GM12874 (cell line): ENCODE data around the gene ESYT3.

Source experiments
- CTCF ChIP-seq: IDR thresholded peaks from 2 replicates; pipeline ENCODE4 v1.5.1; 2011; ENCODE audit warnings: low read depth, mild to moderate bottlenecking, control low read depth, low read length, moderate library complexity; ENCODE audit not compliant: insufficient read depth

The ESYT3 gene

GRCh38 chr3:138401834-138402233 is 32.6 kb upstream of the ESYT3 start:
- no peak for TF ChIP-seq CTCF

GRCh38 chr3:138404121-138404520 is 30.3 kb upstream of the ESYT3 start:
- TF ChIP-seq CTCF = no peak

- no peak for TF ChIP-seq CTCF
Measured at GRCh38 chr3:138405001-138405400, 29.4 kb upstream of the ESYT3 start.

- no peak for TF ChIP-seq CTCF
Measured at GRCh38 chr3:138405486-138405885, 28.9 kb upstream of the ESYT3 start.

GRCh38 chr3:138406606-138407005 is 27.8 kb upstream of the ESYT3 start:
- no peak for TF ChIP-seq CTCF

GRCh38 chr3:138407236-138407907 is 27.0 kb upstream of the ESYT3 start:
- TF ChIP-seq CTCF = no peak

GRCh38 chr3:138408751-138409570 is 25.5 kb upstream of the ESYT3 start:
- TF ChIP-seq CTCF = no peak
